Pons (tissue), 1 donor: Measurements from ENCODE around the gene TNS1.

Source experiments
- DNase-seq: peaks from one replicate; pipeline ENCODE4 v3.0.0-alpha.2; 2016; ENCODE audit warnings: low spot score

The TNS1 gene

DNA sequence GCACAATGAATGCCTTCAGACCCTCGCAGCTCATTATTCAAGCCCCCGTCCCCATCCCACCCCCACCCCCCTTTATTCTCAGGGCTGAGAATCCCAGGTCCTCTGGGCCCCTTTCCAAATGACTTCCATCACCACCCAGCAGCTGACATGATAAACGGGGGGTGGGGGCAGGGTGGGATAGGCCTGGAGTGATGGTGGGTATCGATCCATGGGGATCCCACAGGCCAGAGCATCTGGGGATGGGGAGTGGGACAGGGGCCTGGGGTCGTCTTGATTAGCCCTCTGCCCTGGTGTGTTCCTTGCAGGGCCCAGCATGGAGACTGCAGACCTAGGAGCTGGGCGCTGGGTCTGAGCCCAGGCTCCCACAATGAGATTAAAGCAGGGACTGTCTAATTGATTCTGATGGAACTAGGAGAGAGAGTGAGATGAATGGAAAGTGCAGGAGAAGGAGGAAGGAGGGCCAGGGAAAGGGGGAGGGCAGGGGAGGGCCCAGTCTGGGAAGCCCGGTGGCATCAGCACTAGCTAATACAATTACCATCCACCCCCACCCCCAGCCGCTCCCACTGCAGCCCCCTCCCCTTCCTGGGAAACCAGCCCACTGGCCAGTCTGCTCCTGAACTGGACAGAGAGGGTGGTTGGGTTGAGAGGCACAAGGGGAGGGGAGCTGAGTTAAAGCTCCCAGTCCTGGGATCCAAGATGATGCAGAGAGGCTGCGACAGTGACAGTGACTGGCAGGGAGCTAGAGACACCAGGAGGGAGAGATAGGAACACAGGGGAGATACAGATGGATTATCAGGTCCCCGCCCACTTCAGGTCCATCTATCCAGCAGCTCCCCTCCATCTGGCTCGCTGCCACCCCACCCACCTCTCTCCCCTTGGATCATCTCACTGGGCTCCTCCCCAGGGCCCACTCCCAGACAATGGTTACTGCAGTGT is 13.1 kb upstream of the TNS1 start:
- peak; percentile 37 for DNase-seq

DNA sequence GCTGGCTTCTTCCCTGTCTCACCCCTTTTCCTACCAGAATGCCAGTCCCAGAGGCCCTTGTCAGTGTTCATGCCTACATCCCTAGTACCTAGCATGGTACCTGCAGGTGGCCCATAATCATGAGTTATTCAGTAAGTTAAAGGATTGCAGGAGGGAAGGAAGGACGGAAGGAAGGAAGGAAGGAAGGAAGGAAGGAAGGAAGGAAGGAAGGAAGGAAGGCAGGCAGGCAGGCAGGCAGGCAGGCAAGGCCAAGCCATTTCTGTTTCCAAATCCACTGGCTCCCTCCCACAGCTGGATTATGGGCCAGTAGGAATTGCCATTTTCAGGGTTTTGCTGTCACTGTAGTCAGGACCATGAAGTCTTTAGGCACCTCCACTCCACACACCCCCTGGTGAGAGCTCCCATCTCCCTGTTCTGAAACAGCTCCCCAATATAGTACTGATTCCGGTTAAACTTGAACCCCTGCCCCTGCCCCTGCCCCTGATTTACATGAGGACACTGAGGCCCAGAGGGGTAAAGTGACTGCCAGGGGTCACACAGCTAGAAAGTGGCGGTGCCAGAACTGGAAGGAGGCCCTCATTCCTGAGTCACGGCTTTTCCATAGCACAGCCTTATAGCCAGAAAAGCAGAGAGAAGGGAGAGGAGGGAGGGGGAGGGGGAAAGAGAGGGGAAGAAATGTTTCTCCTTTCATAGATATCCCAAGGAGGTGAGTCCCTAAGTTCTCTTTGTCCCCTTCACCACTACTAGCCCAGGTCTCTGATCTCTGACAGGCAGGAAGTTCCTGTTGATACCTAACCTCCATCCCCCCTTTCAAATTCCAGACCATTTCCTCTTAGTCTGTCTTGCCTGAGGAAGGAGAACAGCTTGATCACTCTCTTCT is 12.2 kb upstream of the TNS1 start:
- DNase-seq, result no peak

DNA sequence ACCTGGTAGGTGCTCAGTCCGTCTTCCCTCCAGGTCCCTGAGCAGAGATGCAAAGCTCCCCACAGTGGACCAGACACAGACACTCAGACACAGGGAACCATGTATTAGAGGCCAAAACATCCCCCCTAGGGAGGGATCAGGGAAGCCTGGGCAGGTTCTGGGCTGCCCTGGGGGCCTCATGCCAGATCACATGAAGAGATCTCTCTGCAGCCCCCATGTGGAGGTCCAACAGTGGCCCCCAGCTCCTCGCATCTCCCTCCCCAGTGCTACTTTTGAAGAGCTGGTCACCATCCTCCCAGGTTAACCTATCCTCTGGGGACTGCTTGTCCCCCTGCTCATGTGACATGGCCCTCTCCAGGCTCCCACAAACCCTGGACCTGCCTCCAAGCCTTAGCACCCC is 10.5 kb upstream of the TNS1 start:
- DNase-seq, result no peak

DNA sequence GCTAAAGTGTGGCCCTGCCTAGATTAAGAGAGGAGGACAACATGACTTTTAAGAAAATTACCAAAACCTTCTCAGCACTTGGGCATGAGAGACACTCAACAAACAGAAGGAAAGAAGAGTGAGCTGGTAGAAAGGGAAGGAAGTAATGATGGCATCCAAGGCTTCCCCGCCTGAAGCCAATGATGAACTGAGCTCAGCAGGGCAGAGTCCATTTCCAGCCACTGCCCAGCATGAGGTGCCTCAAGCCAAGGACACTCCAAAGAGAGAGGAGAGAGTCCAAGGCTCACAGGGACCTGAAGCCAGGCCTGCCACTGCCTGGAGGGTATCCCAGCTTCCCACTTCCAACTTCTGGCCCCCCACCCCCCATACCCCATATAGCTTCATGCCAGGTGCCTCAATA is 9.5 kb upstream of the TNS1 start:
- DNase-seq, result no peak

DNA sequence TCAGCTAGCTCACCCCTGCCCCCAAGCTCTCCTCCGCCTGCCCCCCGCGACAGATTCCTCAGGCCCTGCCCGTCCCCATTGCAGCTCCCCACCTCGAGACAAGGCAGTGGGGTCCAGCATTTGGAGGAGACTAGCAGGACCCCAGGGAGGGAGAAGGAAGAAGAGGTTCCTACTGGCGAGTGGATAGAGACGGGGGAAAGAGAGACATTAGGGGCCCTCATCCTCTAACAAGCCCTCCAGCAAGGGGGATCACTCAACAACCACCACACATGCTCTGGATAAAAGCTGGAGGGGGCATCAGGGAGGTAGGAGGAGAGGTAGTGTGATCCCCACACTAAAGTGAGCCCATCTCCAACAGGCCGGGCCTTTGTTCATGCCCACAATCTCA is 8.9 kb upstream of the TNS1 start:
- no peak for DNase-seq

DNA sequence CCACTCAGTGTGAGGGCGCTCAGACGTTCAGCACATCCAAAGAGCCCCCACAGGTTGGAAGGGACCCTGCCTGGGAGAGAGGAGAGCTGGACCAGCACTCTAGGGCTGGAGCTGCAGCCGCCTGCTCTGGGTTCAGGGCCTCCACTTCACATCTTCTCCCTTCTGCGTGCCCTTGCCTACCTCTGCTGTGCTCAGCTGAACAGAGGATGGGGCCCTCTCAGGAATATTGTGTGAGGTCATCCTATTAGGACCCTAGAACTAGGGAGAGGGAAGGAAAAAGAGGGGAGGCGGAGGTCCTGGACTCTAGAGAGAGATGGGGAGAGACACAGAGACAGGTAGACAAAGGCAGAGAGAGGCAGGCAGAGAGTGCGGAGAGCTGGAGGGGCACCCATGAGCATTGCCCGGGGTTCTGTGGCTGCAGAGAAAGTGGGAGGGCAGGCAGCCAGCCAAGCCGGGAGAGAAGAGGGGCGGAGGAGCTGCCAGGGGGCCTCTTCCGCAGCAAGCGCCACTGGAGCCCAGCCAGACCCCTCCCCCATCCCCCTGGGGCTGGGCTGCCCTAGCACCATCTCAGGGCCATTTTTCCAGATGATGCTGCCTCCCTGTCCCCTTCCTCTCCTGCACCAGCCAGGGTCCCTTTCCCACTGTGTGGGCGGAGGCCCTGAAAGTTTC is 8.3 kb upstream of the TNS1 start:
- DNase-seq, result no peak

DNA sequence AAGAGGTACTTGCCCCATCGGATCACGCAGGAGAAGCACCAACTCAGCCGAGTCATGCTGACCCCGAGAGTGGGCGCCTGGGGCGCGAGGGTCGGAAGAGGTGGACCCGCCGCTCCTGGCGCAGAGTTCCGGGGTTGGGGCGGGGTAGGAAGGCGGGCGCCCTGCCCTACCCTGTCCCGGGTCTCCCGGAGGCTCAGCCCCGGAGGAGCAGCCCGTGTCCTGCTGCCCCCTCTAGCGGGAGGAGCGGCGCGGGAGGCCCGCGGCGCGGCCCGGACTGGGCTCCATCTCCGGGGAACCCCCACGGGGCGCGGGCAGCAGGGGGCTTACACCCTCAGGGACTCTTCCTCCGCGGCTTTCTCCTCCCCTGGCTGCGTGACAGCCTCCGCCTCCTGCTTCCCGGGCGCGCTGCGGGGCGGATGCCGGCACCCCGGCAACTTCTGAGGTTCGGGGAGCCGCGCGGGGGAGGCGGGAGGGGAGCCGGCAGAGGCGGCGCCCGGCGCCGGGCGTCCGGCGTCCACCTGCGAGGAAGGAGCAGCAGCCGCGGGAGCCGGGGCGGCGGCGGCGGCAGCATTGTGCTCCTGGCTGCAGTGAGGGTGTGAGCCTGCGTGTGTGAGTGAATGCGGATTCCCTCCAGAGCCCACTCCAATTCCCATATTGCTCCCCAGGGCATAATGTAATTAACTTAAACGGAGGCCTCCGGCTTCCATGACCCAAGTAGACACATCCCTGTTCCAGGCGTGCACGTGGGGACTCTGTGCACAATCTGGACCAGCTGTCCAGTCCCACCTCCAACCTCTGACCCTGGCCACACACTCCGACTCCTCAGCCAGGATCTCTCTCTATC is 7.6 kb upstream of the TNS1 start:
- DNase-seq, result no peak

DNA sequence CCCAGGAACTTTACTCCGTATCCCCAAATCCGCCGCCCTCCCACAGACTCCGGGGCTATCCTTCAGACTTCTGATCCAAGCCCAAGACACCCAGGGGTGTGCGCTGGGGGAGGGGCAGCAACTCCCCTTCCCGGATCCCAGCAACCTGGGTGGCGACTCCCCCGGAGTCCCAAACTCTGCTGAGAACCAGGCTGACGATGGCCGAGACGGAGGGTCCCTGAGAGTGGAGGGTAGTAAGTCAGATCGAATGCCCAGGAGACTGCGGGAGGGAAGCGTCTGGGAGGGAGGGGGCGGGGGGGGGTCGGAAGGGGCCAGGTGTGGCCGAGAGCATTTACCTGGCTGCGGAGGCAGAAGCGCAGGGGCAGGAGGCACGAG is 7.0 kb upstream of the TNS1 start:
- DNase-seq, result no peak

DNA sequence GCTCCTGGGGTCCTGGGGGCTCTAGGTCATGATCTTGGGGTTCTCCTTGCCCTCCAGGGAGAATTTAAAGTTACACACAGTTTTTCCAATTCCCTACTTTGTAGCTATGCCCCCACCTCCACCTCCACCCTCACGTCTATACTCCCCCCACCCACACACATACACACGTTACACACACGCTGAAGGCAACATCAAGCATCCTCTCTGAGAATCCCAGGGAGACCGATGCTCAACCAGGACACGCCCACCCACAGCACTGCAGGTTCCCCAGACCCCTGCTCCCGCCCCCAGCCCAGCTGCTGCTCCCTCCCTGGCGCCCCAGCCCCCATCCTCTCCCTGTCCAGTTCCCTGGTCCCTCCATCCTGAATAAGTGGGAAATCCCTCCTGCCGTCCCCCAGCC is 6.4 kb upstream of the TNS1 start:
- no peak for DNase-seq

DNA sequence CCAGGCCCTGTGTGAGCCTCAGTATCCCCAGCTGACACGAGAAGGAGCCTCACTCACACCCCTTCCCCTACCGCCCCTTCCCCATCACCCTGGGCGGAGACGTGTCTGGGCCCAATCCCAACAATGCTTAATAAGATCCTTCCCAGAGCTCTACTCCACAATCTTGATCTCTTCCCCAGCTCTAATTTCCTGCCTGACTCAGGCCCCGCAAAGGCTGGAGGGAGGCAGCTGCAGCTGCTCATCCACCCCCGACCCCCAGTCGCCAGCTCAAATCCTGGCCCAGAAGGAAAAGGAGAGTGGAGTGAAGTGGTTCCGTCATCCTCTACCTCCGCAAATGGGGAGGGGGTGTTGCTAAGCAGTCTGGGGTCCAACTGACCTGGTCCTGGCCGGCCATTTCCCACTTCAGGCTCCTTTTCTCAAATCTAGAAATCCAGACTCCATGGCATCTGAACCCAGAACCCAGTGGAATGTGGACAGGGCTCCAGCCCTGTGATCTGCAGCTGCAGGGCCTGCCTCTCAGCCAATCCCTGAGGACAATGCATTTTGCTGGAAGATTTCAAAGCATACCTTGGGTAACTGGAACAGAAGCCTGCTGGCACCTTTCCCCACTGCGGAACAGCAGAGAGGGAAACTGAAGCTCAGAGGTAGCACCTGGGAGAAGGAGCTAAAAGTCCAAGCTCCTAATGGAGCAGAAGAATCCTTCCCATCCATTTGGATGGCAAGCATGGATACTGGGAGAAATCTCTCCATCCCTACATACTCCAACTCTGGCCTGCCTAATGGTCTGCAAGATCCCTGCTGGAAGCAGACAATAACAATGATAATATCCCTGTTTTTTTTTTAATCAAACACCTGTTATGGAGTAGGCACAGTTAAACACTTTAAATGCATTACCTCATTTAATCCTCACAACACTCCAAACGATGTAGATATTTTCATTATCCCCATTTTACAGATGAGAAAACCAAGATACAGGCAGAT is 5.6 kb upstream of the TNS1 start:
- DNase-seq, result no peak

DNA sequence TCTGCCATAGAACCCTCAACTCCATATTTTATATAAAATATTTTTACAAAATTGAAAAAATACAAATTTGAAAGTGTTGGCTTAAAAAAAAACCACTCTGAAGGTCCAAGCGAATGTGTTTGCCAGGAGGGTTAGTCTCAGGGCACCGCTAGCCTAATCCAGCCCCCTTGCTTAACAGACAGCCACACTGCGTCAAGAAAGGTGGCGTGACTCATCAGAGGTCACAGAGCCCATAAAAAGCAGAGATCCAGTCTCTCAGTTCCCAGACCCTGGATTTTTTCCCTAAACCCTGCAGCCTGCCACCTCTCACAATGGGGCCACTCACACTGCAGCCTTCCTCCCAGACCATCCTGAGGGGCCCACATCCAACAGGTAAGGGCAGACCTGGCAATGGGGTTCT is 3.9 kb upstream of the TNS1 start:
- DNase-seq, result no peak

DNA sequence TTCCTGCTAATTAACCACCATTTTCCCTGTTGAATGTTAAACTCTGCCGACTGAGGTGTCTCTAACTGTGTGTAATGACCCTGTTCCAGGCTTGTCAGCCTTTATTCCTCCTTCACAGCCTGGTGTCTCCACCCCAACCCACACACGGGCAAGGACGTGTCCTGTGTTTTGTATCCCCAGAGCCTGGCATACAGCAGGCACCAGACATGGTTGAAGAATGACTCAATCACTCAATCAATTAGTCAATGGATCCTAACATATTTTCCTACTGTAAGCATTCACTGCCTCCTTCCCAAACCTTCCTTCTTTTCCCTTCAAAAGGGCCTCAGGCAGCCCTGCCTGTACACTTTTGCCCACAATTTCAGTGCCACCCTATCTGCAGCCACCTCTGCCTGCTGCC is 2.7 kb upstream of the TNS1 start:
- DNase-seq, result no peak

DNA sequence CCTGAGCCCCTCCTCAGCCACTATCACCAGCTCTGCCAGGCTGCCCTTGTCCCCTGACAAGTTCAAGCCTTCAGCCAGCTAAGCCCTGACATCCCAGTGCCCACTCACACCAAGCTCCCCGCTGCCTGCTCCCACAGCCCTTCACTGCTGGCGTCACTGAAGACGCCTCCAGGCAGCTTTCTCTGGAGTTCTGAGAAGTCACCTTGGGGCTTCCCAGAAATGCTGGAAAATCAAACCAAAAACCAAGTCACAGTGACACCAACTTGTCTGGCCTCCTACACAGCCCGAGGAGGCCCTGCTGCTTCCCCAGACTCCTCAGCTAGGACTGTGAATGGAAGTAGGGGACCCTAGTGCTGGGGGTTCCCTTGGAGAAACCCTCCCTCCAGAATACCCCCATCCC is 2.2 kb upstream of the TNS1 start:
- DNase-seq, result no peak

DNA sequence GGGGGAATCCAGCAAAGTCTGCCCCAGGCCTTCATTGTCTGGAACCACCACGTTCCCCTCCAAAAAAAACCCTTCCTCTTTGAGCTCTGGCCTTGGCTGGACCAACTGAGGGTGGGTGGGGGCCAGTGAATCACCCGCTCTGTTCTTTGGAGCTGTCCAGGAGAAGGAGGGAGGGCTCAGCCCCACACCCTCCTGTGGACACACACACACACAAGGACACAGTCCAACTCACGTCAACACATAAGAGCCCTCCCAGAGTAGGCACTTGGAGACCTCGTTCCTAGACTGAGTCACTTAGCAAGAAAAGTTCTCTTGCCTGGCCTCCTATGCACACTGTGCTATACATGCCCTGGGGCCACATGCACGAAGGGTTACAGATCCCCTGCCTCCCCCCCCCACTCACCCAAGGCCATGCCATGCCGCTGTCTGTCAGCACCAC is 1.2 kb upstream of the TNS1 start:
- no peak for DNase-seq

DNA sequence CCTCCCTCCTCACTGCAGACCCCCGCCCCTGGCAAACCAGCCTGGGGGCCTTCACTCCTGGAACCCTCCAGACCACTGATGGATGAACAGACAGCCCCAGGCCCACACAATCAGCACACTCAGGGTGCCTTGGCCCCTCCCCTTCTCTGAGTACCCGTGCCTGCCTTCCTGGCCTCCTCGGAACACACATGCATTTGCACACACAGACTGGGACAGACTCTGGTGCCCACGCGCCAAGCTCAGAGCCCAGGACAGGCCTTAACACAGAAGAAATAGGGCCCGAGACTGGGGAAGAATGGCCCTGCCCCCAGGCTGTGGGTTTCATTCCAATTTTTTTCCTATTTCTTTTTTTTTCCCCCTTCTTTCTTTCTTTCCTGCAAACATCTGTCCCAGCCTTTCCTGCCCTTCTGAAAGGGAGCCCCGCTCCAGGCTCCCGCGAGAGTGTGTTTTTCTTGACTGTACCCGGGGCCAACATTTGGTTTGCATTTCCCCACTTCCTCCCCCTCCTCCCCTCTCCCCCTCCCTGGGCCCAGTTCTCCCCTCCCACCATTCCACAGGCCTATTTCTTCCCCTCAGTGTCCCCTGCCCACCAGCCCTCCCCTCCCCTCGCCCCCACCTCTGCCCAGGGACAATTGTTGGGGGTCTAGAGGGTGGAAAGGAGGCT is 618 bp upstream of the TNS1 start:
- no peak for DNase-seq

DNA sequence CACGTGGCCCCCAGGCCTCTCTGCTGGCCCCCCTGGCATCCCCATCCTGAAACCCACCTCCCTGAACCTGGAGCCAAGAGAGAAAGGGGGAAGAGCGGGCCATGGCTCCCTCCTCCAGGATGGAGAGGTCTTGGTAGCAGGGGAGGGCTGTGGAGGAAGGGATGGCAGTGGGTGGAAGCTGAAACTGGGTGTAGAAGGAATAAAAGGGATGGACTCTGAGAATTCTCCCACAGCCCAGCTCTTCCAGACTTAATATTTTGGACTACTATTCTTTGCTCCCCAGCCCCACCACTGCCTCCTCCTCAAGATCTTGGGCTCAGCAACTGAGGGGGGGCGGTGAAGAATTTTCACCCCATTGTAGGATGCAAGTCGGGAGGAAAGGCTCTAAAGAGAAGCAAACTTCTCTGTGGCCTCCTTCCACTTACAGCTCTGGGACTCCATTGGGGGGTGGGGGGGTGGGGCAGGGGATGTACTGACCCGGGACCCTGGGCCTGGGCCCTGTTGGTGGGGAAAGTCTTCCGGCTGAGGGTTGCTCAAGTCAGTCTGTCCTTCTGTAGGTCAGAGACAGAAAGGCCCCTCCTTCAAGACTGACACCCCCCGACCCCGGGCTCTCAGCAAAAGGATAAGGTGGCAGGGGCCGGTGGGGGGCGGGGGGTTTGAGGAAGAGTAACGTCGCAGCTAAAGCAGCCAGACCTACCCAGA is 501 bp downstream of the TNS1 start:
- no peak for DNase-seq

DNA sequence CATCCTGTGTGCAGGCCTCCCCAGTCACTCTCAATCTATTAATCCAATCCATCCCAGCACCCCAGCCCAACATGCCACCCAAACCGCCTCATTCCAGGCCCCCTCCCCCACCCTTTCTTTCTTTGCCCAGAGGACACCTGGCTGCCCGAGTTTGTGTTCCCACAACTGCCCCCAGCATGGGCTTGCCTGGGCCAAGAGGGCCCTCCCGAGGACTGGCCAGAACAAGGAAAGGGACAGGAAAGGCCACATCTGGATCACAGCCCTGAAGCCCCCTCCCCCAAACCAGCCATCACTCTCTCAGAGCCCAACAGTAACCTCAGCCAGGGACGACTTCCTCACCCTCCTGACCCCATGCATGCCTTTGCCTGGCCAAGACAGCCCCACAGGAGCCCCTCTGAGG is 1.2 kb downstream of the TNS1 start:
- DNase-seq, result no peak

DNA sequence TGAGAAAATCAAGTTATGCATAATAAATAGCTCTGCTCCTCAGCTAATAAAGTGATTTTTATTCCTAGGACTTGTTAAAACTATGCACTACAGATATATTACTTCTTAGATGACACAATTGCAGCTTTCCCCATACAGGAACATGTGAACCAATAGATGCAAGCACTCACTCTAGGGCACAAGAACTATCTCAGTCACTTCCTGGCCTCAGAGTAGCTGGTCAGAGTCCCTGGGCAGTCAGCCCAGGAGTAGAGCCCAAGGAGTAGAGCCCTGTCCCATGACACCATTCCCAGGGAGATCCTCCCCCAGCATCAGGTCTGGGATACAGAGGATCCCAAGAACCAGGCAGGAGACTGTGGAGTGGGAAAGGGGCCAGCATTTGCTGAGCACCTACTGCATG is 2.7 kb downstream of the TNS1 start:
- peak; percentile 13 for DNase-seq

DNA sequence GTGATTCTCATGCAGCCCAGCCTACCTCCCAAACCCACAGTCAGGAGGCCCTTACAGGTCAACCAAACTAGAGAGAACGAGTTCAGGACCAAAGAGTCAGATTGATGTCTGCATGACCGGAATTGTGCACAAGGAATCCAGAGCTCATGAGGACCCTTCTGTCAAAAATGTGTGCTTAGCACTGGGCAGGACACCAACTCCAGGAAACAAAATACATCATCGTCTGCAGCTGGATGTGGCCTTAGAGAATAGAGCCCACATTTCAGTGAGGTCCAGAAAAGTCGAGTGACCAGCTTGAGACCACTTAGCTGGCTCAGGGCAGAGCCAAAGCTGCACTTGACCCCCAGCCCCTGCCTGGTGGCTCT is 3.2 kb downstream of the TNS1 start:
- DNase-seq, result no peak
